SKM-1 (cell line): Measurements from ENCODE around the gene GPANK1.
A peak's percentile ranks its signal among the peaks of the same experiment; 100 is the strongest.

Experiments
- DNase-seq: peaks from one replicate; lab custom pipeline; 2025; ENCODE audit not compliant: unreplicated experiment; lab: John Stamatoyannopoulos, UW

GPANK1 gene

DNA sequence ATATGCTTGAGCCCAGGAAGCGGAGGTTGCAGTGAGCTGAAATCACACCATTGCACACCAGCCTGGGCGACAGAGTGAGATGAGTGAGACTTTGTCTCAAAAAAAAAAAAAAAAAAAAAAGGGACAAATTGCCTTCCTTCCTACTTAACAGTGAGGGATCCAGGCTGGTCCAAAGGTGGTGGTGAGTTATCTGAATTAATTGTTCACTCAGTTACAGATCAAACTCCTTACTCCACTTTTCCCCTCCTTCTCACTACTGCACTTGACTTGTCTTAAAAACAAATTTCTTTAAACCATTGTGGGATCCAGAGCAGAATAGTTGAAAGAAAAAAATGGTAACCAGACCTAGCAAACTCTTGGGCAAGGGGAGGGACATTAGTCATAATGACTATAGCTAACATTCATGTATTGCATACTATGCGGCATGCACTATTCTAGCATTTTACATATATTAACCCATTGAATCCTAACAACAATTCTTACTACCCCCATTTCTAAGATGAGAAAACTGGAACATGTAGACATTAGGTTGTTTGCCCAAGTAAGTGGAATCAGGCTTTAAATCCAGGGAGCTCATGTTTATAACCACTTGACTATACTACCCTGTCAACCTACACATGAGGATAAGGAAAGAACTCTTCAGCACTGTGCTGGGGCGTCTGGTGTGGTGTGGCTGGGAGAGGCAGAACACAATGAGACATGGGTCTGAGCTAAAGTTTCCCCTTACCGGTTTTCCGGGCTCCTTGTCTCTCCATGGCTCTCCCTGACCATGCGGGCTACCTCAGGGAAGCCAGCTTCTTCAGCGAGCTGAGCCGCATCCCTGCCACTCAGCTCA is 1.5 kb downstream of the GPANK1 start:
- no peak for DNase-seq

DNA sequence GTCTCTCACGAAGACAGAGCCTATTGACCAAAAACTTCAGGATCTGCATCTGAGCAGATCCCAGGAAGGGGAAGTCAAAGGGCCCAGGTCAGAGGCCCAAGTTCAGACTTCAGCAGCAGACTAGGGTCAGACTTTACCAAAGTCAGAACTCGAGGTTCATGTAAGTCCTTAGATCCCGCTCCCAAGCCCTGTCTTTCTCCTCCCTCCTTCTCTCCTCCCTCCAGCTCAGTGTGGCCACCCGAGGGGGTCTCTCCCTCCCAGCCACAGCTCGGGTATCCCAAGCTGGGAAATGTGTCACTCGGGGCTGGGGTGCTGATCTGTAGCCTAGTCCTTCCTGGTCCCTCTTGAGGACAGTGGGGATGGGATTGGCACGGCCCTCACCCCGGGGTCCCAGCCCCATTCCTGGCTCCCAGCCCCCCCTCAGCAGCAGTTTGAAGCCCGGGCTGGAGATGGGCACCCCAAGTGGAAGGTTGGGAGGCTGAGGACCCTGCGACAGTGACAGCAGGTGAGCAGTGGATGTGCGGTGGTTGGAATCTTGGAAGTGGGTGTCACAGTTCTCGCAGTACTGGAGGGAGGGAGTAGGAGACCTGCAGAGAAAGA is 2.6 kb downstream of the GPANK1 start:
- DNase-seq: no peak

DNA sequence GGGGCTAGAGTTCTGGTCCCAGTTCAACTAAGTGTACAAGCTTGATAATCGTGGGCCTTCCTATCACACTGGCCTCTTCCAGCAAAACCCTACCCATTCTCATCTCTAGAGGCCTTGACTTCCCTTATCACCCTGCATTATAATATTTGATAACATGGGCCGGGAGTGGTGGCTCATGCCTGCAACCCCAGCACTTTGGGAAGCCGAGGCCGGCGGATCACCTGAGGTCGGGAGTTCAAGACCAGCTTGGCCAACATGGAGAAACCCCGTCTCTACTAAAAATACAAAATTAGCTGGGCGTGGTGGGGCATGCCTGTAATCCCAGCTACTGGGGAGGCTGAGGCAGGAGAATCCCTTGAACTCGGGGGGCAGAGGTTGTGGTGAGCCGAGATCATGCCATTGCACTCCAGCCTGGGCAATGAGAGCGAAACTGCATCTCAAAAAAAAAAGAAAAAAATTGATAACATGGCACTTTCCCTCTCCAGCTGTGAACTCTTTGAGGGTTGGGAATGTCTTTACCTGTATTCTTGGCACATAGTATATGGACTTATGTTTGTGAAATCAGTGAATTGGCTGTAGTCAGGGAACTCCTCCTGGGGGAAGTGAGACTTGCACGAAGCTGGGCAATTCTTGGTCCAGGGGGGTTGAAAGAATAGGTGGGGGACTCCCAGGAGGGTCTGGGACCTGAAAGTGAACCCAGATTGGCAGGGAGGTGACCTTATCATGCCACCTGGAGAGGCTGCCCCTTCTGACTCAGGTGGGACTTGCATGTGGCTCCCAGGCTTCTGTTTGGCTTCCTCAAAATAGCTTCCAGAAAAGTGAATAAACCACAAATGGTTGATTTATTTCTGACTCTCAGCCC is 3.3 kb downstream of the GPANK1 start:
- DNase-seq: no peak

DNA sequence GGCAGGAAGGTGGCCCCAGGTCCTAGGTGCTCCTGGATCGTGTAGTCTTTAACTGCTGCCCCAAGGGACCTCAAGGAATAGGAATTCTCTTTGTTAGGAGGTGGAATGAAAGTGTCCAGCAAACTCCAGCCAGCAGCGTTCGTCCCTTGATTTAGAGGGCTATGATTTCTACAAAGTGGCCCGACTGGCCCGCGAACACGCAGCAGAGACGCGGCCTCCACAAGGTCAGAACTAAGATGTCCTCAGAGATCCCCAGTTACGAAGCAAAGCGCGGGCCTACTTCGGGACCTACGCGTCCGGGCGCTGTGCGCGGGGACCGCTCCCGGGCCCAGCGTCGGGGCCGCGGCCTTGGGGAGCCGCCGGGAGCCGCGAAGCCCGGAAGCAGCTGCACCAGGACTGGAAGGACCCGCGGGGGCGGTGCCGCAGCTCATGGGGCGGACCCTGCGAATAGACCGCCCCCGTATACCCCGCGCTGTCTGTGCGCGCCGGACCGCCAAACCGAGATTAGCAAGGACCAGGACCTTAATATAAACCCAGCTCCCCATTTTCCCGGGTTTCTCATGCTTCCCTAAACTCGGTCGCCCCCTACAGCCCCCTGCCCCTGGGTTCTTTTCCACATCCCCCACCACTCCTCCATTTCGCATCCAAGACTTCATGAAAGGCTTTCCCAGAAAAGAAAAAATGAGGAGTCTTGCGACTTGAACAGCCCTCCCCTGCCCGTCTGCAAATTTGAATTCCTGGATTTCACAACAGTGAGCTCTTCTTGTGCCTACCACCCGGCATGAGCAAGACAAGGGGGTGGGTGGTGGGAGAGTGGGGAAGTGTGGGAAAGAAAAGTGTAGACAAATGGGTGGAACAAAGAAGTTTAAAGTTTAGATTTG is 4.2 kb downstream of the GPANK1 start, which contains the start of gene C6orf47:
TSS of gene C6orf47 (minus strand) at position 398 of the 881 bp plus-strand sequence. CDS start 831 bp downstream, outside the sequence.
- DNase-seq: peak; percentile 20

GRCh38 chr6:31659649-31660380 is 5.0 kb downstream of the GPANK1 start:
- no peak for DNase-seq

DNA sequence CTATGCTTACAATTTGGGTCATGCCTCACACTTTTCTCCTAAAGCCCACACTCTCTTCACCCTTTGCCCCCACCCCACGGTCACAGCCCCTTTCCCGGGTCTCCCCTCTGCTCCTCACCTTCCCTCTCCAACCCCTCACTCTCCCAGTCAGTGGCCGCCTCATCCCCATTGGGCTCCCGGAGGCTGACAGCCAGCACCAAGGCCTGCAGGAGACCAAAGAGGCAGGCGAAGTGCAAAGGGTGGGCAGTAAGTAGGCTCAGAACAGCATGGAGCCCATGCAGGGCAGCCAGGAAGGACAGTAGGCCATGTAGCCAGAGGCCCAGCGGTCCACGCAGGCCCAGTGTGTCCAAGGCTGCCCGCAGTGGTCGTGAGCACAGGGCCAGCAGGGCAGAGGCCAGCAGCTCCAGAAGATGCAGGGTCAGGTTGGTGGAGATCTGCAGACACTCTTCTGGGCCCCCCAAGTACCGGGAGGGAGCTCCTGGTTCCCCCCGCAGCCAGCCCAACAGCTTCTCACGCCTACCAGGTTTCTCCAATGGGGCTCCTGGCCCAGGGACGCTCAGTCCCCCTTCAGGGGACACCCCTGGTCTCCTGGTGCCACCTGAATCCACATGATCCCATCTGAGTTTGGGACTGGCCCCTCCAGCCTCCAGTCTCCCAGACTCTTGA is 5.7 kb downstream of the GPANK1 start:
- no peak for DNase-seq

GRCh38 chr6:31658158-31658688 is 6.6 kb downstream of the GPANK1 start:
- no peak for DNase-seq

GRCh38 chr6:31657406-31658157 is 7.2 kb downstream of the GPANK1 start:
- no peak for DNase-seq

DNA sequence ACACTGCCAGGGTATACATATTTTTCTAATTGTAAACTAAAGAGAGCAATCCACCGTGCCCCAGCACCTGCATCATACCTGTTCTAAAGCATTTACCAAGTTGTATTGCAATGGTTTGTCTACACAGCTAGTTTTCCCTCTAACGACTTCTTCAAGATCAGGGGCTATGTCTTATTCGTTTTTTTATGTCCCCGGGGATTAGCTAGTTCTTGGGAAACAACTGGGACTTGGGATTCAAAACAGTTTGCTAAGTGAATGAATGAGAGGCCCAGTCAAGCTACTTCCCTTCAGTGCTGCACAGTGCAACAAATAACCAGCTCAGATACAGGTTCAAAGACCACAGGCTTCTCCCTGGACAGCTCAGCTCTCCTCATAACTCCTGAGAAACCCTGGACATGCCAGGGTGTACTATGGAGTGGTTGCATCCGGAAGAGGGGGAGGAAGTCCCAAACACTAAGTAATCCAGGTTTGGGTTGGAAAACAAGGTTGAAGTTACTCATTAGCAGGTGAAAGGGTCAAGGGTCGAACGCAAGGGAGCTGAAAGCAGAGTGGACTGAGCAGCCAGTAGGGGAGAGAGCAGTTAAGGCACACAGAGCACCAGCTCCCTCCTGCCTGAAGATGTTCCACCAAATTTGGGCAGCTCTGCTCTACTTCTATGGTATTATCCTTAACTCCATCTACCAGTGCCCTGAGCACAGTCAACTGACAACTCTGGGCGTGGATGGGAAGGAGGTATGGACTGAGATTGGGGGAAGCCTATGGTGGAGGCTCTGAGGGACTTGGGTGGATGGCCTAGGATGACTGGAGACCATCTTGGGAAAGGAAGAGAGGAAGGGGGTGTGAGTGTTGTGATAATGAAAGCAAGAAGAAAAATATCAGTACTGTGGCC is 9.2 kb downstream of the GPANK1 start, which contains the start of gene APOM:
TSS of gene APOM (plus strand) at position 546 of the 889 bp plus-strand sequence. CDS start at position 619, 73 bp downstream.
- no peak for DNase-seq

DNA sequence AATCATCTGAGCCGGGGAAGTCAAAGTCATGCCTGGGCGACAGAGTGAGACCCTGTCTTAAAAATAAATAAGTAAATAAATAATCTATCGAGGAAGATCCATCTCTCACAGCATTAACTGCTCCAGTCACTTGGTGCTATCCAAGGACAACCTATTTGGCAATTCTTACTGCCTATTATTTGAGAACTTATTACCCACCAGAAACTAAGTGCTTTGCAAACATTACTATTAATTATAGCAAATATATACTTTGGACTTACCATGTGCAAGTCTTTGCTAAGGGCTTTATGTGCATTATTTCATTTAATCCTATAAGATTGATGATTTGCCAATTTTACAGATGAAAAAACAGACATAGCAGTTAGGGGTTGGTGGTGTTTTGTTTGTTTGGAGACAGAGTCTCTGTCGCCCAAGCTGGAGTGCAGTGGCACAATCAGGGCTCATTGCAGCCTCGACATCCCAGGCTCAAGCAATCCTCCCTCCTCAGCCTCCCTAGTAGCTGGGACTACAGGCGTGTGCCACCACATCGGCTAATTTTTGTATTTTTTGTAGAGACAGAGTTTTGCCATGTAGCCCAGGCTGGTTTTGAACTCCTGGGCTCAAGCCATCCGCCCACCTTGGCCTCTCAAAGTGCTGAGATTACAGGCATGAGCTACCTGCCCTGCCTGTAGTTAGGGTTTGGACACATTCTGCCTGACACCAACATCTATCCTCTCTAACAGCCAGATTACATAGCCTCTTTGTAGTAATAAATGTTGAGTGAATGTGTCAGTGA is 10.0 kb downstream of the GPANK1 start:
- DNase-seq: no peak

GRCh38 chr6:31652925-31653724 is 11.7 kb downstream of the GPANK1 start:
- DNase-seq: peak; percentile 97

GRCh38 chr6:31651602-31652191 is 13.1 kb downstream of the GPANK1 start:
- peak; percentile 45 for DNase-seq

- no peak for DNase-seq
Observed at GRCh38 chr6:31645325-31645724, 19.5 kb downstream of the GPANK1 start.

GRCh38 chr6:31643818-31644454 is 20.9 kb downstream of the GPANK1 start:
- no peak for DNase-seq
